Measurements from ENCODE around the gene GDI1. TPM values are rescaled to one million over a fixed set of nuclear protein-coding genes. Genes with fewer than 3 reads are reported as not detected.

Gene GDI1
- total RNA-seq, 1 donor from 2014 or later = 67.4 TPM

Other genes starting within 250 kb of the GDI1 start
- gene OPN1MW2, start 217.4 kb upstream of the GDI1 start, total RNA-seq = not detected
- gene OPN1MW3, start 179.6 kb upstream of the GDI1 start, total RNA-seq = not detected
- not detected for gene TEX28, start 142.0 kb upstream of the GDI1 start, total RNA-seq
- gene TKTL1, start 141.4 kb upstream of the GDI1 start, total RNA-seq = not detected
- 6,152 TPM for gene FLNA, start 62.5 kb upstream of the GDI1 start, total RNA-seq
- 86.3 TPM for gene EMD, start 57.9 kb upstream of the GDI1 start, total RNA-seq
- gene RPL10, start 38.8 kb upstream of the GDI1 start, total RNA-seq = 4,298 TPM
- 52.5 TPM for gene DNASE1L1, start 27.9 kb upstream of the GDI1 start, total RNA-seq
- 33.4 TPM for gene TAFAZZIN, start 25.6 kb upstream of the GDI1 start, total RNA-seq
- 52.6 TPM for gene ATP6AP1, start 8.5 kb upstream of the GDI1 start, total RNA-seq
- 52.4 TPM for gene FAM50A, start 7.0 kb downstream of the GDI1 start, total RNA-seq
- gene PLXNA3, start 21.1 kb downstream of the GDI1 start, total RNA-seq = 10.0 TPM
- 52.0 TPM for gene LAGE3, start 42.1 kb downstream of the GDI1 start, total RNA-seq
- gene UBL4A, start 49.5 kb downstream of the GDI1 start, total RNA-seq = 127 TPM
- gene SLC10A3, start 53.5 kb downstream of the GDI1 start, total RNA-seq = 66.2 TPM
- 69.9 TPM for gene FAM3A, start 79.1 kb downstream of the GDI1 start, total RNA-seq
- 89.7 TPM for gene G6PD, start 109.7 kb downstream of the GDI1 start, total RNA-seq
- gene IKBKG, start 110.5 kb downstream of the GDI1 start, total RNA-seq = 37.5 TPM
- gene CTAG1A, start 148.0 kb downstream of the GDI1 start, total RNA-seq = not detected
- gene CTAG1B, start 182.1 kb downstream of the GDI1 start, total RNA-seq = not detected
- not detected for gene CTAG2, start 216.4 kb downstream of the GDI1 start, total RNA-seq

All from ascending aorta (tissue), 1 donor.